Measurements from ENCODE around the gene MYL5.

Gene MYL5

DNA sequence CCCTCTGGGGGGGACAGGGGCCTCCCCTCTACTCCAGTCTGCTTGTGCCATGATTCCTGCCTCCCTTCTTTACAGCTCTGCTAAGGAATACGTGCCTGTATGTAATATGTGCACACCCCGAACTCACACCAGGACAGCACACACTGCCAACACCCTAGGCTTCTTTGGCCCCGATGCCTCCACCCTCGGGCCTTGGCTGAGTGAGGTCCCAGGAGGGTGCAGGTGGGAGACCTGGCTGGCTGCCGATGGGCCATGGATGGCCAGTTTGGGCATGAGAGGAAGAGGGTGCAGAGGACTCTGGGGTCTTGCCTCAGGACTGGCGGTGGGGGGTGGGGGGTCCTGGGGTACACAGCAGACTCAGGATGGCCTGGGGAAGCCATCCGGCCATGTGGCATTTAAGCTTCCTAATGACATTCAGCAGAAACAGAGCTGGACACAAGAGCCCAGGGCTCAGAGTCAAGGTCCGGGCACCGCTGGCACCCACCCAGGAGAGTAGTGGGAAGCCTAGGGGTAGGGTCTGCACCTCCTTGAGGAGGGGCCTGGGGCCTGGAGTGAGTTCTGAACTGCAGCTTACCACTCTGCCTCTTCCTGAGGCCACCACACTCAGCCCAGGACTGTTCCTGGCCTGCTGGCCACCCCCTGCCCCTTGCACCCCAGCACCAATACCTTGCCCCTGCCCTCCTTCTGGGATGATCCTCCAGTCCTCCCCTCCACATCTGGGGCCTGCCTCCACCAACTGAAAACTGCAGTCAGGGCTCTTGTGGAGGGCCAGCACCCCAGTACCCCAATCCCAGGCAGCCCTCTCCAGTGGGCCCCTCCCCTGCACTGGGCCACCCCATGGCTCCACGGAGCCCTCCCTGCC lies 29.2 kb downstream of the MYL5 start:
- TF ChIP-seq, protein P1, sequence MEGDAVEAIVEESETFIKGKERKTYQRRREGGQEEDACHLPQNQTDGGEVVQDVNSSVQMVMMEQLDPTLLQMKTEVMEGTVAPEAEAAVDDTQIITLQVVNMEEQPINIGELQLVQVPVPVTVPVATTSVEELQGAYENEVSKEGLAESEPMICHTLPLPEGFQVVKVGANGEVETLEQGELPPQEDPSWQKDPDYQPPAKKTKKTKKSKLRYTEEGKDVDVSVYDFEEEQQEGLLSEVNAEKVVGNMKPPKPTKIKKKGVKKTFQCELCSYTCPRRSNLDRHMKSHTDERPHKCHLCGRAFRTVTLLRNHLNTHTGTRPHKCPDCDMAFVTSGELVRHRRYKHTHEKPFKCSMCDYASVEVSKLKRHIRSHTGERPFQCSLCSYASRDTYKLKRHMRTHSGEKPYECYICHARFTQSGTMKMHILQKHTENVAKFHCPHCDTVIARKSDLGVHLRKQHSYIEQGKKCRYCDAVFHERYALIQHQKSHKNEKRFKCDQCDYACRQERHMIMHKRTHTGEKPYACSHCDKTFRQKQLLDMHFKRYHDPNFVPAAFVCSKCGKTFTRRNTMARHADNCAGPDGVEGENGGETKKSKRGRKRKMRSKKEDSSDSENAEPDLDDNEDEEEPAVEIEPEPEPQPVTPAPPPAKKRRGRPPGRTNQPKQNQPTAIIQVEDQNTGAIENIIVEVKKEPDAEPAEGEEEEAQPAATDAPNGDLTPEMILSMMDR (IDR thresholded peaks at IDR 0.05; ENCODE audit: insufficient read depth, low read length, poor library complexity, severe bottlenecking): no peak
- TF ChIP-seq EZH2phosphoT487 (conservative IDR thresholded peaks at IDR 0.05; ENCODE audit: low read length): no peak
- peaks cover 27% of the 10 kb centered on the region for H3K79me2 ChIP-seq (ENCODE audit: insufficient read depth, low read length)
- no peaks in the 10 kb centered on the region for H3K9me2 ChIP-seq (replicated peaks; ENCODE audit: insufficient read depth, low read length)
- H4K20me1 ChIP-seq (ENCODE audit: low read depth, low read length): no peaks in the 10 kb centered on the region
- H2AFZ ChIP-seq (ENCODE audit: low read depth, low read length, severe bottlenecking): no peak overlapping the region
- H3K27ac ChIP-seq (ENCODE audit: low read depth, low read length): no peak overlapping the region
- H3K36me3 ChIP-seq (ENCODE audit: low read length): no peaks in the 10 kb centered on the region
- no peaks in the 10 kb centered on the region for H3K27me3 ChIP-seq (ENCODE audit: low read length)
- H3K9ac ChIP-seq (ENCODE audit: low read length): no peak overlapping the region
- no peak overlapping the region for H3K4me2 ChIP-seq (ENCODE audit: low read depth, low read length, poor library complexity, severe bottlenecking)
- H3K9me3 ChIP-seq (ENCODE audit: insufficient read depth, low read length): no peaks in the 10 kb centered on the region
- no peak overlapping the region for H3K4me3 ChIP-seq (ENCODE audit: insufficient read depth, low read length, poor library complexity, severe bottlenecking)
- H3F3A ChIP-seq (ENCODE audit: insufficient read depth): peaks cover 21% of the 10 kb centered on the region

DNA sequence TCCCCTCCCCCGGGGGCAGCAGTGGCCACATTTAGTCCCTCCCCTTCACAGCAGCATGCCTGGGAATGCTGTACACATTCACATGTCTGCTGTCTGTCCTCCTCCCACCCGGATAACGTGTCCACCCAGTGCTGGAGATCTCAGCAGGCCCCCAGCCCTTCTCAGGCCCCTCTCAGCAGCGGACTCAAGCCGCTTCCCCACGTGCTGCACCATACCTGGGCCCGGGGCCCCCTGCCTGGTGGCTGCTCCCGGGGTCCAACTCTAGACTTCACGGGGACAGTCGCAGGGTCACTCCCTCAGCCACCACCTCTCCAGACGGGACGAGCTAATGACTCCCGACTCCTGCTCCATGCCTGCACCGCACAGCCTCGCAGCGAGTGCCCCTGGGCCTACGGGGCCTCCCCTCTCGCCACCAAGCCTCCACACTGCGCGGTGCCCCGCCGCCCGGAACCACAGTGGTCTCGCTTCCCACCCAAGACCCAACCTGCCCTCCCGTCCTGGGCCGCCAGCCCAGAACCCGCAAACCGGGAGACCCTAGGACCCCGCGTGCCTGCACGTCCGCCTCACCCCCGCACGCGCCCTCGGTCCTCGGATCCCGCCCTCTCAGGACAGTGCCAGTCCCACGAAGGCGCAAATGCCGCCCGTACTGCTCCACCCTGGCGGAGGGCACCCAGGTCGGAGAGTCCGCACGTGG lies 30.0 kb downstream of the MYL5 start:
- Histone ChIP-seq H3F3A (ENCODE audit: insufficient read depth) (peaks cover 16% of the 10 kb centered on the region; the same call in 1 of the 2 replicates), H3K4me2 (ENCODE audit: low read depth, low read length, poor library complexity, severe bottlenecking) (no peak overlapping the region), H3K9me3 (ENCODE audit: insufficient read depth, low read length) (no peaks in the 10 kb centered on the region), H3K79me2 (ENCODE audit: insufficient read depth, low read length) (peaks cover 35% of the 10 kb centered on the region), H4K20me1 (ENCODE audit: low read depth, low read length) (no peaks in the 10 kb centered on the region; the same call in 1 of the 2 replicates), H3K27ac (ENCODE audit: low read depth, low read length) (no peak overlapping the region), H3K9ac (ENCODE audit: low read length) (no peak overlapping the region), H2AFZ (ENCODE audit: low read depth, low read length, severe bottlenecking) (no peak overlapping the region), H3K4me3 (ENCODE audit: insufficient read depth, low read length, poor library complexity, severe bottlenecking) (no peak overlapping the region), H3K9me2 (replicated peaks; ENCODE audit: insufficient read depth, low read length) (no peaks in the 10 kb centered on the region), H3K36me3 (ENCODE audit: low read length) (no peaks in the 10 kb centered on the region), H3K27me3 (ENCODE audit: low read length) (no peaks in the 10 kb centered on the region)
- TF ChIP-seq, protein P1 (IDR thresholded peaks at IDR 0.05; ENCODE audit: insufficient read depth, low read length, poor library complexity, severe bottlenecking): no peak
- TF ChIP-seq EZH2phosphoT487 (conservative IDR thresholded peaks at IDR 0.05; ENCODE audit: low read length): no peak

DNA sequence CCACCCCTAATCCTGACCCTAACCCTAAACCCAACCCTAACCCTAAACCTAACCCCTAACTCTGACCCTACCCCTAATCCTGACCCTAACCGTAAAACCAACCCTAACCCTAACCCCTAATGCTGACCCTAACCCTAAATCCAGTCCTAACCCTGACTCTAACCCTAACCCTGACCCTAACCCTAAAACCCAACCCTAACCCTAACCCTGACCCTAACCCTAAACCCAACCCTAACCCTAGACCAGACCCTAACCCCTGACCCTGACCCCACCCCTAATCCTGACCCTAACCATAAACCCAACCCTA lies 30.6 kb downstream of the MYL5 start:
- Histone ChIP-seq H3K36me3 (ENCODE audit: low read length) (no peaks in the 10 kb centered on the region), H3K9me3 (ENCODE audit: insufficient read depth, low read length) (no peaks in the 10 kb centered on the region), H3K79me2 (ENCODE audit: insufficient read depth, low read length) (peaks cover 41% of the 10 kb centered on the region), H3K27me3 (ENCODE audit: low read length) (no peaks in the 10 kb centered on the region), H3F3A (ENCODE audit: insufficient read depth) (peaks cover 17% of the 10 kb centered on the region; the same call in 1 of the 2 replicates), H4K20me1 (ENCODE audit: low read depth, low read length) (no peaks in the 10 kb centered on the region; the same call in 1 of the 2 replicates), H3K9me2 (replicated peaks; ENCODE audit: insufficient read depth, low read length) (no peaks in the 10 kb centered on the region), H2AFZ (ENCODE audit: low read depth, low read length, severe bottlenecking) (peak overlapping the region; percentile 75), H3K9ac (ENCODE audit: low read length) (peak overlapping the region; percentile 43), H3K4me2 (ENCODE audit: low read depth, low read length, poor library complexity, severe bottlenecking) (peak overlapping the region; percentile 71), H3K4me3 (ENCODE audit: insufficient read depth, low read length, poor library complexity, severe bottlenecking) (peak overlapping the region; percentile 47), H3K27ac (ENCODE audit: low read depth, low read length) (no peak overlapping the region)
- TF ChIP-seq EZH2phosphoT487 (conservative IDR thresholded peaks at IDR 0.05; ENCODE audit: low read length): no peak
- TF ChIP-seq, protein P1 (IDR thresholded peaks at IDR 0.05; ENCODE audit: insufficient read depth, low read length, poor library complexity, severe bottlenecking): no peak
